Activated naive CD8-positive, alpha-beta T cell treated with anti-CD3 and anti-CD28 coated beads, Interleukin-2, amount 10 ng/mL, durations not matched to agents 7 days and 5 days (primary cell): Measurements from ENCODE around the gene HMGN5. TPM values are rescaled to one million over a fixed set of nuclear protein-coding genes. Genes with fewer than 3 reads are reported as not detected.

Source experiments
- total RNA-seq, 2 experiments: library from RNA; stranded (reverse); gene quantifications; one replicate each; pipeline ENCODE4 v1.2.3, GENCODE V29; 2021

Gene HMGN5
- total RNA-seq, 2 experiments from 2014 or later, result 1.6 to 2.2 TPM

Other genes with a start within 250 kb of the HMGN5 start
- gene SH3BGRL, start 189 bp upstream of the HMGN5 start, total RNA-seq, result 10 to 100 TPM; 76.8 to 86.3 TPM